GM21367 (cell line): ENCODE results near the gene SEC16A.

Experiments used
- ATAC-seq: cut with Tn5 transposase; IDR thresholded peaks from one replicate; pipeline ENCODE4 v1.9.1; 2021; ENCODE audit not compliant: unreplicated experiment

SEC16A gene

GRCh38 chr9:136504512-136505348 lies 21.9 kb upstream of the SEC16A start:
- no peak for ATAC-seq

DNA sequence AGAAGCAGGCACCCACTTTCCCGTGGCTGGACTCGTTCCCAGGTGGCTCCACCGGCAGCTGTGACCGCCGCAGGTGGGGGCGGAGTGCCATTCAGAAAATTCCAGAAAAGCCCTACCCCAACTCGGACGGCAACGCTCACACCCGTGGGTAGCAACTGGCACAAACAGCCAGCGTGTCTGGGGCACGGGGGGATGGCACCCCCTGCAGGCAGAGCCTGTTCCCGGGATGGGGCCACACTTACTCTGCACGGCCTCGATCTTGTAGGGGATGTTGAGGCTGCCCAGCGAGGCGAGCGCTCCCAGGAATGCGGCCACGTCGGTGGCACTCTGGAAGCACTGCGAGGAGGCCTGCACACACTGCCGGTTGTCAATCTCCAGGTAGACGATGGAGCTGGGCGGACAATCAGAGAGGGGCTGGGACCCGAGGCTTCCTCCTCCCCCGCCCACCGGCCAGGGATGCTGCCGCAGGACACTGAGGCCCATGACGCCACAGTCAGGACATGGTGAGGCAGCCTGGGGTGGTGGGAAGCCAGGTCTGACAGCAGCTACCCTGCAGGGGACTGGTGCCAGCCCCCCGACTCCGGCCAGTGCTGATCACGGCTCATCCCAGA lies 20.2 kb upstream of the SEC16A start:
- ATAC-seq = no peak

GRCh38 chr9:136502196-136502595 lies 19.4 kb upstream of the SEC16A start:
- no peak for ATAC-seq

GRCh38 chr9:136501686-136502085 lies 18.8 kb upstream of the SEC16A start:
- no peak for ATAC-seq

DNA sequence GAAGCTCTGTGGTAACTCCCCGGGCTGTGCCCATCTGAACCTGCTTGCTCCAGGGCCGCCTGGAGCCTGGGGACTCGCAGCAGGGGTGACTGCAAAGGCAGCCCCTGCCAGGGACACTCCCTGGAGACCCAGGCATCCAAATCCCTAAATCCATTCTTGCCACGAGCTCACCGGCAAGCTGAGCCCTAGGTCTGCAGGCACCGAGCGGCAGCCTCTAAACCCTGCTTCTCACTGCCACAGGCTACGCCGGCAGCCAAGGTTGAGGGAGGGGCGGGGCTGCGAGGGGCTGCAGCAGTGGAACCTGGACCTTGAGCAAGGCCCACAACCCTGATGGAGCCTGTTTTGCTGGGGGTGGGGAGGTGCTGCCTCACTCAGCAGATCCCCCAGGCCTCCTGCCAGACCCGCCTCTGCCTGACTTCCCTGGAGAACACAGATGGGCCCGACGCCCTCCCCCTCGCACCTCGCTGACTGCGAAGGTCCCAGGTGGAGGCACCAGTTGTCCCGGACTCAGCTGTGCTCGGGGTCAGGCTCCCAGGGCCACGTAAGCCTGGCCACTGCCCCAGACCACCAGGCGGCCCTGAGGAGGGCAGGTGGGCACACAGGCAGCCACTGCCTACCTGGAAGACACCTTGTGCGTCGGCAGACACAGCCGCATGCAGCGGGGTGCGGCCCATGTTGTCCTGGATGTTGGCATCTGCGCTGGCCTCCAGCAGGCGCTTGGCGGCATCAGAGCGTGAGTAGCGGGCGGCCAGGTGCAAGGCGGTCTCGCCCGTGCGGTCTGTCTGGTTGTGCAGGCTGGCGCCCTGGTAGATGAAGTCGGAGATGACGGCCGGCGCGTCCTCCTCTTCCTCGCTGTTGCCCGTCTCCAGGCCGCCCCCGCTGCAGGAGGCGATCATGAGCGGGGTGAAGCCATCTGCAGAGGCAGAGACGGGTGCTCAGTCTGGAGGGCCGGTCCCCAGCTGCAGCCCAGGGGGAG lies 17.4 kb upstream of the SEC16A start:
- no peak for ATAC-seq

GRCh38 chr9:136499071-136499934 lies 16.5 kb upstream of the SEC16A start:
- ATAC-seq = no peak

DNA sequence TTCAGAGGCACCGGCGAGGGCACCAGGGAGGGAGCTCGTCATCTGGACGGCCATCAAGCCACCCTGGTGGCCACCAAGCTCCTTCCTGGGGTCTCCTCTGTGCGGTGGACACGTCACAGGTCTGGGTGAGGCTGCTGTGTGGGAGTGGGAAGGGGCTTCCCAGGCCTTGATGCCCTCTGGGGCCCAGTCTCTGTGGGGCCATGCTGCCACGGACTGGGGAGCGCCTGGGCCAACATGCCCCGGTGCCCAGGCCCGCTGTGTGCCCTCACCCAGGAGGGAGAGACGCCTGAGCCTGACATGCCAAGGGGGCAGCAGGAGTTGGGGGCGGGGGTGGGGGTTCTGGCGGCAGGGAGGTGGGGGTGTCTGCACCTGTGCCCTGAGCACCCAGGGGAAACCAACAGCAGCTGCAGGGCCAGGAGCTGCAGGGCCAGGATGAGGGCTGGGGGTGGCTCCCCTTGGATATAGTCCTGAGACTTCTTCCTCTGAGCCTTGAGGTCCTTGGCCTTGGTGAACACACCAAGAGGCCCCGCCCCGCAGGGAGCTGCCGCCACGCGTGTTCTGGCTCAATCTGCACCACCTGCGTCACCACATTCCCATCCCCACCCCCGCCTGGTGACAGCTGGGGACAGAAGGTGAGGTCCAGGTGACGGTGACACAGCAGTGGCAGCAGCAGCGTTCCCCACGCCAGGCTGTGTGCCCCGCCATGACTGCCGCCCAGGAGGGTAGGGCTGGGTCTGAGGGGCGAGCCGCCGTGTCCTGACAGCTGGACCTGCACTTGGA lies 15.3 kb upstream of the SEC16A start:
- ATAC-seq = no peak

DNA sequence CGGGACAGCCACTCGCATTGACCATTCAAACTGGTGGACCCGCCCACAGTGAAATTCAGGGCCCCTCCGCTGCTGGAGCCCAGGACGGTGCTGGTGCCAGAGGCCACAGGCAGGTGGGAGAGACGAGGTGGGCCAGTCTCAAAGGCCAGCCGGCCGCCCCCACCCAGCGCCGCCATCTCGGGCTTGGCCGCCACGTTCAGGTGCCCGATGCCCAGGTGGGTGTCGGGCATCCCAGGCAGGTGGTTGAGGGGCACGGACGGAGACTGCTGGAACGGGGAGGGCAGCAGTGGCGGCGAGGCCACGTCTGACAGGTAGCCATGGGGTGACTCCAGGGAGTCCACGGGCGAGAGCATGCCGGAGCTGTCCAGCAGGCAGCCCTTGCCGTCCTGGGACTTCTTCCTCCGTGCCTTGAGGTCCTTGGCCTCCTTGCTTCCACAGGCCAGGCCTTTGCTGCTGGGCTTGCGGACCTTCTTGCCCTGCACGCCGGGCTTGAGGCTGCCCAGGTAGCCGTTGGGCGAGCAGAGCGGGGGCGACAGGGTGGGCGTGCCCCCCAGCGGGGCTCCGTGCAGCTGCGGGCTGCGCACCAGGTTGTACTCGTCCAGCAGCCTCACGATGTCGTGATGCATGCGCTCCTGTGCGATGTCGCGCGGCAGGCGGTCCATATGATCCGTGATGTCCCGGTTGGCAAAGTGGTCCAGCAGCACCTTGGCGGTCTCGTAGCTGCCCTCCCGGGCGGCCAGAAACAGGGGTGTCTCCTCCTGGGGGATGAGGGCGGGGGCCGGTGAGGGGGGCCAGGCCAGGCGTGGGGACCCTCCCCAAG lies 14.2 kb upstream of the SEC16A start:
- ATAC-seq = no peak

DNA sequence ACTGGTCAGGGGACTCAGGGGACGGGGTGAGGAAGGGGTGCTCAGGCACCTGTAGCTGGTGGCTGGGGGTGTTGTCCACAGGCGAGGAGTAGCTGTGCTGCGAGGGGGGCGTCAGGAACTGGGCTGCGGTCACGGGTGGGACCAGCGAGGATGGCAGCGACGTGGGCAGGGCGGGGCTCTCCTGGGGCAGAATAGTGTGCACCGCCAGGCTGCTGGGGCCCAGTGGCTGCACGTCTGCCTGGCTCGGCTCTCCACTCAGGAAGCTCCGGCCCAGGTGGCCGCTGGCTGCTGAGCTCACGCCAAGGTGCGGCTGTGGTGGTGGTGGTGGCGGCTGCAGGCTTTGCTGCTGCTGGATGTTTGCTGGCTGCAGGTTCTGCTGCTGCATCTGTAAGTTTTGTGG lies 13.3 kb upstream of the SEC16A start:
- no peak for ATAC-seq

DNA sequence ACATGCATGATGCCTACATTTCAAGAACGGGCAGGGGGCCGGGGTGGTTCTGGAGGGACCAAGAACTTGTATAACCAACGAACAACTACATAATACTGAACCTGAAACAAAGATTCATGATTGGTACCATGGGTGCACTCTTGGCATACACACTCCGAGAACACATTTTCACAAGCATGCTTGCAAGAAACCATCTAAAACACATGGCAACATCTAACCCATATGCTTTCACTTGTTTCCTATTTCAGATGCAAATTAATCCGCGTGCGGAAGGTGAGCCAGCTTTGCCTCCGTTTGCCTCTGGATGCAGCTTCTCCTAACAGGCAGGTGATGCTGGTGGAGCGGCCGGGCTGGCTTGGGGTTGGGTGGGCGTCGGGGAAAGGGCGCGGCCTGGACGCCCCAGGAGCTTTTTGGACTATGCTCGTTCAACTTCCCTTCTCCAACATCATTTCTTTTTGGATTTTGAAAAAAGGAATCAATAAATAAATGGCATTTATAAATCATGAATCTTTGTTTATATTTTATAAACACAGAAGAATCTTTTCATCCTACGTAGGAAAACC lies 12.5 kb upstream of the SEC16A start:
- no peak for ATAC-seq

- ATAC-seq = no peak
Measured at GRCh38 chr9:136494531-136495215, 11.8 kb upstream of the SEC16A start.

DNA sequence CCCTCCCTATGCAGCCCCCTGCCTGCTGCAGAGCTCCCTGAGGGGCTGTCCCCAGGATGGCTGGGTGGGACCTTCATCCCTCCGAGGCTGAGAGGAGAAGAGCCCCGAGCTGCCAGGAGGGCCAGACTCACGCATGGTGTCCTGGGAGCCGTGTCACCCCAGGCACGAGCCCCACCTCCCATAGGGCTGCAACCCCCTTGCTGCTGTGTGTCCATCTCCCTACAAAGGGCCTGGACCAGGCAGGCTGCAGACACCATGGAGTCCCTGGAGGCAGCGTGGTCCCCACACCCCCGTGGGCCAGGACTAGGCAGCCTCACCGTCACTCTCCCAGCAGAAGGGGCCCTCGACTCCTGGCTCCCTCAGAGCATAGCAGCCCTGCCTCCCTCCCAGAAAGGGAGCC lies 11.2 kb upstream of the SEC16A start:
- no peak for ATAC-seq

DNA sequence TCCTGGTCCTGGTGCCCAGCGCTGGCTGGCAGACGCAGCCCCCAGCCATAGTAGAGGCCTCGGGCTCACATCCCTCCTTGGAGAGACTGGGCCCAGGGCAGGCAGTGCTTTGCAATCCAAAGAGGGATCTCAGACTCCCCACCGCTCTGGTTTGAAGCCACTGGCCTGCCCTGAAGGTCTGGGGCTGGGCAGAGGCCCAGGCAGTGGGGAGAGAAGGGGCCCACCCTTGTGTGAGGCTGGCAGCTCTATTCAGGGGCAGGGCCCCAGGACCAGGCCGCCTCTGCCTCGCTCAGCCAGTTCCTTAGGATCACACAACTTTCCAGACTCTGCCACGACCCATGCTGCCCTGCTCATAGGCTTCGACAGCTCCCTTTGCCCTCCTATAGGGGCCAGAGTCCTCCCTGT lies 10.7 kb upstream of the SEC16A start:
- ATAC-seq = no peak

DNA sequence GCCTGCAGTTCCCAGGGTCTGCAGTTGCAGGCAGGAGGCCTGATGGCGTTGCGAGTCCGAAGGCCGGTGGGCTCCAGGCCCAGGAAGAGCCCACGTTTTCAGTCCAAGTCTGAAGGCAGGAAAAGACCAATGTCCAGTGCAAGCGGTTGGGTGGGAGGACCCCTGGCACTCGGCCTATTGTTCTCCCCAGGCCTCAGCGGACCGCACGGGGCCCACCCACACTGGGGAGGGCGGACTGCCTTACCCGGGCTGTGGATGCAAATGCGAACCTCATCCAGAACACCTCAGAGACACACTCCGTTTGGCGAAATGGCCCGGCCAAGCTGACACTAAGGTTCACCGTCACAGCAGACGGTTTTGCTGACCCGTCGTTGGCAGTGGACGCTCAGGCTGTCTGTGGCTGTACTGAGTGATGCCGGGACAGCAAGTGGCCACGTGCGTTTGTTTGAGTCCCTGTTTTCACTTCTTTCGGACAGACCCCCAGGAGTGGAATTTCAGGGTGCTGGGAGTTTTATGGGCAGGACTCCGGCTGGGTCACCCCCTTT lies 10.2 kb upstream of the SEC16A start:
- ATAC-seq = no peak

DNA sequence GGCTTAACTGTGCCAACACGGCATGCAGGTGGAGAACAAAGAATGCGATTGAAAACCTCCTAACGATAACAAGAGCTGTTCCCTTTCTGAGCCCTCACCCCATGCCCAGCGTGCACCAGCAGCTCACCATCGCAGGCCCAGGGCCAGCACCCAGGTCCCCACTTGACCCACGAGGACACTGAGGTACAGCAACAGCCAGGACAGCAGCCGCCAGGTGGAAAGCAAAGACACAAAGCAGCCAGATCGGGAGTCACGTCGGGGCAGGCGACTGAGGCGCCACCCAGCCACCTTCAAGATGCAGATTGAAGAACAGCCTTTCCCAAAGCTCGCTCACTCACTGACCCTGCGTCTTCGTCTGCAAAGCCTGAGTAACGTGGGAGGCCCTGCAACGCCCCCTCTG lies 6.9 kb upstream of the SEC16A start:
- ATAC-seq = no peak

DNA sequence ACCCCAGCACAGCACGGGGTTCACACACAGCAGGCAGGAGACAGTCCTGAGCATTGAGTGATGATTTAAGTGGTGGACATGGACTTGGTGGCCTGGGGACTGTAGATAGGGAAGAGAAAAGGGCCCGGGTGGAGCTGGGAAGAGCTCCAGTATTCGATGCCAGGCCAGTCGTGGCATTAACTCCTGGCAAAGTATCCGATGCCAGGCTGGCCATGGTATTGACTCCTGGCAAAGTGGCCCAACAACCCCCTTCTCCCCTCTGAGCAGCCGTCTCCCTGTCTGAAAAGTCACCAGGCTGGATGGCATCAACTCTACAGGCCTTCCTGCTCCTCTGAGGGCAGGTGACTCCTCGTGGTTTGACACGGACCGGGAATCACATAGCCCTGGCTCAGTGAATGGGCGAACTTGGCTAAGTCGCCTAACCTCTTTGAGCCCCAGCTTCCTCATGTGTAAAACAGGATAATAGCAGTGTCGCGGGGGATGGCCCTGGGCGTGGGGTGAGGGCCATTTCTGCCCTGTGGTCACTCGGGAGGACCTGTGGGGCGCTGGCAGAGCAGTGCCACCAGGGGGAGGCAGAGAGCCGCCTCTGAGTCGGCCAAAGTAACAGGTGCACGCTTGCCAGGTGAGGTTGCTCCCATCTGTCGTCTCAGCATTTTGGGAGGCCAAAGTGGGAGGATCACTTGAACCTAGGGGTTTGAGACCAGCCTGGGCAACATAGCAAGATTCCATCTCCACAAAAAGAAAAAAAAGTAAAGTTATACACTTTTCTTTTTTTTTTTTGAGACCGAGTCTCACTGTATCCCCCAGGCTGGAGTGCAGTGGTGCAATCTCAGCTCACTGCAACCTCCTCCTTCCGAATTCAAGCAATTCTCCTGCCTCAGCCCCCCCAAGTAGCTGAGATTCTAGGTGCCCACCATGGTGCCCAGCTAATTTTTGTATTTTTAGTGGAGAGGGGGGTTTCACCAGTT lies 5.7 kb upstream of the SEC16A start:
- no peak for ATAC-seq

- no peak for ATAC-seq
Measured at GRCh38 chr9:136487672-136488071, 4.8 kb upstream of the SEC16A start.
